HG02870 (cell line): ENCODE data around the gene AKAP7.
"Not testable (repeated sequence)": the region's sequence is repeated elsewhere in the genome, so short reads cannot be mapped to it uniquely, and the experiment has no call there.

Experiments
- ATAC-seq: cut with Tn5 transposase; IDR thresholded peaks from one replicate; pipeline ENCODE4 v1.9.1; 2021; ENCODE audit warnings: mild to moderate bottlenecking, moderate library complexity; ENCODE audit not compliant: unreplicated experiment

Gene AKAP7

GRCh38 chr6:131135244-131136020 lies at the start of gene AKAP7:
Gene AKAP7, plus strand, starts transcription at chr6:131135467. Its CDS starts 297 bp downstream, at chr6:131135764.
- peak; percentile 64 for ATAC-seq

- ATAC-seq = not testable (repeated sequence)
Observed at GRCh38 chr6:131090339-131090738, 44.9 kb upstream of the AKAP7 start.

DNA sequence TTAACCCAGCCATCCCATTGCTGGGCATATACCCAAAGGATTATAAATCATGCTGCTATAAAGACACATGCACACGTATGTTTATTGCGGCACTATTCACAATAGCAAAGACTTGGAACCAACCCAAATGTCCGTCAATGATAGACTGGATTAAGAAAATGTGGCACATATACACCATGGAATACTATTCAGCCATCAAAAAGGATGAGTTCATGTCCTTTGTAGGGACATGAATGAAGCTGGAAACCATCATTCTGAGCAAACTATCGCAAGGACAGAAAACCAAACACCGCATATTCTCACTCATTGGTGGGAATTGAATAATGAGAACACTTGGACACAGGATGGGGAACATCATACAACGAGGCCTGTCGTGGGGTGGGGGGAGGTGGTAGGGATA lies 43.3 kb upstream of the AKAP7 start:
- ATAC-seq = not testable (repeated sequence)

- no peak for ATAC-seq
Observed at GRCh38 chr6:131093334-131093733, 41.9 kb upstream of the AKAP7 start.

GRCh38 chr6:131096786-131097185 lies 38.5 kb upstream of the AKAP7 start:
- ATAC-seq = no peak

- no peak for ATAC-seq
Observed at GRCh38 chr6:131101911-131102680, 33.2 kb upstream of the AKAP7 start.

- no peak for ATAC-seq
Observed at GRCh38 chr6:131103296-131103695, 32.0 kb upstream of the AKAP7 start.

GRCh38 chr6:131103901-131104300 lies 31.4 kb upstream of the AKAP7 start:
- ATAC-seq = no peak

DNA sequence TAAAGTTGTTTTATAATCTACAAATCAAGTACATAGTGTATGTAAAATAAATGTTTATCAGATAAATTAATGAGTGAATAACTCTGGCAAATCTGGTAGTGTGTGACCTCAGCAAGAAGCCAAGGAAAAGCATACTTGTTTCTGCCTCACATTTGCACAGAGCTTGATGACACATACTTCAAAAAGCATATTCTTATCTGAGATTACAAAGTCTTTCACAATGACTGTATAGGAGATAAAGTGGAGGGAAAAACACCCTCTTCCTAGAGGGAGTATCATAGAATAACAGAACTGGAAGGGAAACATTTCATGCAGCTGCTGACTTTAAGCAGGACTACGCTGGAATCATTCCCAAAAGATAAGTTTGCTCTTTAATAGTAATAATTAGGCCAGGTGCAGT lies 28.1 kb upstream of the AKAP7 start:
- ATAC-seq = no peak

DNA sequence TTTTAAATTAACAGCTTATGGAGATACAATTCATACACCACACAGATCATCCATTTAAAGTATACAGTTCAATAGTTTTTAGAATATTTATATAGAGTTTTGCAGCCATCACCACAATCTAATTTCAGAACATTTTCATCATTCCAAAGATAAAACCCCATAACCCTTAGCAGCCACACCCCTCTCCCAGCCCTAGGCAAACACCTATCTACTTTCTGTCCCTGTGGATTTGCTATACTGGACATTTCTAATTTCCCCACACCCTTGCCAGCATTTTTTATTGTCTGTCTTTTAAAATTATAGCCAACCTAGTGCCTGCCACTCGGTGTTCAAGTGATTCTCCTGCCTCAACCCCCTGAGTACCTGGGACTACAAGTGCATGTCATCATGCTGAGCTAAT lies 23.0 kb upstream of the AKAP7 start:
- ATAC-seq = no peak

- ATAC-seq = no peak
Observed at GRCh38 chr6:131115651-131116050, 19.6 kb upstream of the AKAP7 start.

GRCh38 chr6:131116321-131116720 lies 18.9 kb upstream of the AKAP7 start:
- no peak for ATAC-seq

GRCh38 chr6:131116755-131117360 lies 18.4 kb upstream of the AKAP7 start:
- no peak for ATAC-seq

DNA sequence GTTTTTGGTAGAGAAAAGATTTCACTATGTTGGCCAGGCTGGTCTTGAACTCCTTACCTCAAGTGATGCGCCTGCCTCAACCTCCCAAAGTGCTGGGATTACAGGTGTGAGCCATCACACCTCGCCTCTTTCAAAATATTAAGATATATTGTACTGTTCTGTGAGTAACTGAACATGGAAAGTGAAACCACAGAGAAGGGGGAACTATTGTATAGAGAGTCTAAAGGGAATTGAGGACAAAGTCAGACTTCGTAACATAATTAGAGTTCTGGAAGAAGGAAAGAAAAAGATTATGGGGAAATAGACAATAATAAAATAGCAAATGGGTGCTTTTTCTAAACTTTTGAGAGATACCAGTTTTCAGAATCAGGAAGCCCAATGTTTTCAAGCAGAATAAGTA lies 17.4 kb upstream of the AKAP7 start:
- ATAC-seq = no peak

DNA sequence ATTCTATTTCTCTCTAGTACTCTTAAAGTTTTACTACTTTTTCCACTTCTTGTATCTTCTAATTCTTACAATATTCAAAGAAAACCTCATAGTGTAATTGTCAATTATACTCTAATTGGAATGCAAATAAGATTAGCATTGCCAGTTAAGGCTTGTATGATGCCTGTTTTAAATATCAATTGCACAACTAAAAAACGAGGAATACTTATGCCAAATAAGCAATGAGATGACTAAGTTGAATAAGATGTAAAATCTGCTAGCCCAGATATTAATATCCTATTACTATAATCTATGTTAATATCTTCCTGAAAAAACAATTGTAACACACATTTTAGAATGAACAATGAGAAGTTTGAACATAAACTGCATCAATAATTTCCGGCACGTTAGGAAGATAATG lies 13.3 kb upstream of the AKAP7 start:
- no peak for ATAC-seq

GRCh38 chr6:131122516-131122915 lies 12.8 kb upstream of the AKAP7 start:
- ATAC-seq = no peak

- ATAC-seq = no peak
Observed at GRCh38 chr6:131124336-131125071, 10.8 kb upstream of the AKAP7 start.

- no peak for ATAC-seq
Observed at GRCh38 chr6:131125431-131125830, 9.8 kb upstream of the AKAP7 start.

DNA sequence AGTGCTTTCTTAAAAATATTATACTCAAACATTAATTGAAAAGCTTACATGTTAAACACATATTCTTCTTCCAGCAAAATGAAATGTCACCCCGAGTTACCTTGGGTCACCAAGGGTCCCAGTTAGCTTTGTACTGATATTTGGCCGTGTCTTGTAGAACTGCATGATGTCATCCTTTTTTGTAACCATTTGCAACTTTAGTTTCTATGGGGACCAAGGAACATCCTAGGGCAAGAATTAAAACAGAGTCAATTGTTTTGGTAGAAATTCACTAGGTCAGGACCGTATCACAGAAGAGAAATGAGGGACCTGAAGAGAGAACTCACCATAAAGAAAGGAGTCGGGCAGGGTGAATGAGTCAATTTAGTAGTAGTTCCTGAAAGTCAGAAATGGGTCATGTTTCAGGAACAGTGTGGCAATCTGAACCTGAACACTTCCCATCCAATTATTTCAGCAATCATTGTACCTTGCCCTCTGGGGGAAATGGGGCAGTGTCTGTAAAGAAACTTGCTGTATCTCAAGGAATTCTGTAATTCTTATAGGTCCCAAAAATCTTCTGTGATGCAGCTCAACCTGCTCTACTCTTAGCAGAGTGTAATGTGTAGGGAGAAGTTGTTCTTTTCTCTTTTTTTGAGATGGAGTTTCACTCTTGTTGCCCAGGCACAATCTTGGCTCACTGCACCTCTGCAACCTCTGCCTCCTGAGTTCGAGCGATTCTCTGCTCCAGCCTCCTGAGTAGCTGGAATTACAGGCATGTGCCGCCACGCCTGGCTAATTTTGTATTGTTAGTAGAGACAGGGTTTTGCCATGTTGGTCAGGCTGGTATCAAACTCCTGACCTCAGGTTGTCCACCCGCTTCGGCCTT lies 5.3 kb upstream of the AKAP7 start:
- no peak for ATAC-seq

GRCh38 chr6:131130554-131130940 lies 4.7 kb upstream of the AKAP7 start:
- ATAC-seq = no peak
